Fibroblast of upper back skin (primary cell): ENCODE data around the gene SCAI.
"Not testable (repeated sequence)": the region's sequence is repeated elsewhere in the genome, so short reads cannot be mapped to it uniquely, and the experiment has no call there.

Source experiments
- DNase-seq: peaks from one replicate; pipeline ENCODE4 v3.0.0-alpha.2; 2013

The SCAI gene

DNA sequence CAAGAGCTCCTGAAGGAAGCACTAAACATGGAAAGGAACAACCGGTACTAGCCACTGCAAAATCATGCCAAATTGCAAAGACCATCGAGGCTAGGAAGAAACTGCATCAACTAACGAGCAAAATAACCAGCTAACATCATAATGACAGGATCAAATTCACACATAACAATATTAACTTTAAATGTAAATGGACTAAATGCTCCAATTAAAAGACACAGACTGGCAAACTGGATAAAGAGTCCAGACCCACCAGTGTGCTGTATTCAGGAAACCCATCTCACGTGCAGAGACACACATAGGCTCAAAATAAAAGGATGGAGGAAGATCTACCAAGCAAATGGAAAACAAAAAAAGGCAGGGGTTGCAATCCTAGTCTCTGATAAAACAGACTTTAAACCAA lies 131.3 kb downstream of the SCAI start:
- not testable (repeated sequence) for DNase-seq

DNA sequence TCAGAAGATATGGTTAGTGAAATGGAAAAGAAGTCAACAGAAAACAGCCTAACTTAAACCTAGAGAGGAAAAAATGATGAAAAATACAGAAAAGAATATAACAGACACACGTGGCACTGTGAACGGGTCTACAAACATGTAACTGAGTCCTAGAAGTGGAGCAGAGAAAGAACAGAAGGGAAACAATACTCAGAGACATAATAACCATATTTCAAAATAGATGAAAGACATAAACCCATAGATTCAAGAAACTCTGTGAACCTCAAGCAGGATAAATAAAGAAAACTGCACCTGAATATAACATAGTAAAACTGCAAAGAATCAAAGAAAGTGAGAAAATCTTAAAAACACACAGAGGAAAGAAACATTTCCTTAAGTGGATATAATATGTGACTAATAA lies 134.7 kb downstream of the SCAI start:
- DNase-seq: no peak

DNA sequence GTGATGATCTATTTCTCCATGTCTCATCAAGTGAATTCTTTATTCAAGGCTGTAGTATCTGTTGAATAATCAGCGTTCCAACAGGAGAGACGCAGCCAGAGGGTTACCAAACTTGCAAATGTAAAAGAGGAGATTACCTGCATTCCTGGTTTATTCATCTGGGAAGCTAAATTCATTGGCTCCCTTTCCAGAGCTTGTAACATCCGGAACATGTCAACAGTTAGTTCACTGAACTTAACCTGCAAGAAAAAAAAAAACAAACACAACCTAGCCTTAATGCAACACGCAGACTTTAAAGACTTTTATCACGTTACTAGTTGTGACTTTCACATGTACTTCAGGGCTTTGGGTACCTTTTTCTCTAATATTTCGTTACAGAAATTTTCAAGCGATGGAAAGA lies 140.0 kb downstream of the SCAI start:
- no peak for DNase-seq

DNA sequence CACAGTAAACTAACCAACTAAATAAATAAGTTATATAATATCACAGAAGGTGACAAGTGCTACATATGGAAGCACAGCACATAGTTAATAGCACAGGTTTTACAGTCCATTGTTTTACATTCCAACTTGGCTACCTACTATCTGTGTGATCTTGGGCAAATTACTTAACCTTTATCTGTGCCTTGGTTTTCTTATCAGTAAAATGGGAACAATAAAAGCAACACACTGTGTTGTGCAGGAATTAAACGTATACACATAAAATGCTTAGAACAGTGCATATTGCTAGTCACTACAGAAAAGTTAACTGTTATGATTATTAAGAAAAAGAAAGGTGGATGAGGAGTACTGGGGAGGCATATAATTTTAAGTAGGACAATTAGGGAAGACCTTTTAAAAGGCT lies 159.6 kb downstream of the SCAI start:
- DNase-seq: no peak

- DNase-seq: no peak
Observed at GRCh38 chr9:124980431-124980830, 162.9 kb downstream of the SCAI start.

- peak; percentile 9 for DNase-seq
Observed at GRCh38 chr9:124975131-124975530, 168.2 kb downstream of the SCAI start.

DNA sequence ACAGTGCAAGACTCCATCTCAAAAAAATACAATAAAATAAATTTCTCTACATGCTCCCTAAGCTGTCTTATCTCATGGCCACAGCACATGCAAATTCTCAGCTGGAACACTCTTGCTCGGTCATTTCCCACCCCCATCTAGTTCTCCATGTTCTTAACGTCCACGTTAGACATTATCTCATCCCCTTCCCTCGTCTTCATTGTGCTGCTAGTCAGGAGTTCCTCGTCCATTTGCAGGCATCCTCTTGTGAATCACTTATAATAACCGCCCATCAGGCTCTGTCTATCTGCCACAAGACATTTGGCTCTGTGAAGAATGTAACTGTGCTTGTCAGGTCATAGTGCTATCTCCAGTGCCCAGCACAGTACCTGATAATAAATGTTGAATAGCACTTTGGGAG lies 169.5 kb downstream of the SCAI start:
- DNase-seq: no peak

- no peak for DNase-seq
Observed at GRCh38 chr9:124972241-124972770, 171.0 kb downstream of the SCAI start.

- no peak for DNase-seq
Observed at GRCh38 chr9:124969401-124969800, 173.9 kb downstream of the SCAI start.

- no peak for DNase-seq
Observed at GRCh38 chr9:124968238-124968637, 175.1 kb downstream of the SCAI start.

GRCh38 chr9:124965775-124966568 lies 177.4 kb downstream of the SCAI start:
- peak; percentile 40 for DNase-seq

- DNase-seq: no peak
Observed at GRCh38 chr9:124964604-124965003, 178.7 kb downstream of the SCAI start.

- no peak for DNase-seq
Observed at GRCh38 chr9:124964056-124964455, 179.3 kb downstream of the SCAI start.

DNA sequence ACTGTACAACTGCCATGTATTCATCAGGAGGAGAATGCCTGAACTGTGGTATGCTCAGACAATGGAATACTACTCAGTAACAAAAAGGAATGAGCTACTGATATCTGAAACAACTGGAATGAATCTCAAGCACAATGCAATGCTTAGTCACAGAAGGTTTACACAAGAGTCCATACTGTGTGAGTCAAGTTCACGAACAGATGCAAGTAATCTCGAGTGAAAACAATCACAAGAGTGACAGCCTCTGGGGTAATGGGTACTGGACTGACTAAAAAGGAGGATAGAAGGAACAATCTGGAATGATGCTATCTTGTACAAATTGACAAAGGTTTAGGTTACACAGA lies 182.9 kb downstream of the SCAI start:
- DNase-seq: no peak

GRCh38 chr9:124959671-124960408 lies 183.5 kb downstream of the SCAI start:
- peak; percentile 10 for DNase-seq

DNA sequence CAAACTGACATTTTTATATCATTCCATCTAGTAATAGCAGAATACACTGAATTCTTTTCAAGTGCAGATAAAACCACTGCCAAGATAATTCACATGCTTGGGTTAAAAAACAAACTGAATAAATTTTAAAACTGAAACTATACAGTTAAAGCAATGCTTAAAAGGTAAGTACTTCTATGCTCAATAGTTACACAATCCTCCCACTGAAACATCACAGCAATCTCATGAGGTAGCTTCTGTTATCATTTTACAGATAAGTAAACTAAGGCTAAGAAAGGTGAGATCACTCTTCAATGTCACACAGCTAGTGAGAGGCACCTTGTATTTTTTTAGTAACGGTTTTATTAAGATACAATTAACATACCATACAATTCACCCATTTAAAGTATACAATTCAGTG lies 189.1 kb downstream of the SCAI start:
- DNase-seq: no peak

GRCh38 chr9:124950050-124950718 lies 193.1 kb downstream of the SCAI start:
- DNase-seq: no peak

- DNase-seq: no peak
Observed at GRCh38 chr9:124949387-124949786, 193.9 kb downstream of the SCAI start.

GRCh38 chr9:124947727-124948391 lies 195.5 kb downstream of the SCAI start:
- no peak for DNase-seq

GRCh38 chr9:124946167-124946566 lies 197.2 kb downstream of the SCAI start:
- no peak for DNase-seq

GRCh38 chr9:124941679-124942561 lies 201.4 kb downstream of the SCAI start:
- peak; percentile 50 for DNase-seq
